ENCODE data around the gene EAF1.
"Not testable (repeated sequence)": the region's sequence is repeated elsewhere in the genome, so short reads cannot be mapped to it uniquely, and the experiment has no call there.

The EAF1 gene

GRCh38 chr3:15409239-15409638 lies 18.2 kb upstream of the EAF1 start:
- DNase-seq, result no peak

GRCh38 chr3:15409774-15410173 lies 17.6 kb upstream of the EAF1 start:
- DNase-seq, result no peak

- not testable (repeated sequence) for DNase-seq
Observed at GRCh38 chr3:15410966-15411365, 16.4 kb upstream of the EAF1 start.

- DNase-seq, result no peak
Observed at GRCh38 chr3:15420871-15421270, 6.5 kb upstream of the EAF1 start.

GRCh38 chr3:15426579-15427118 lies 749 bp upstream of the EAF1 start:
- DNase-seq, result no peak

GRCh38 chr3:15427981-15428380 lies 583 bp downstream of the EAF1 start:
- no peak for DNase-seq

- no peak for DNase-seq
Observed at GRCh38 chr3:15428539-15428938, 1.1 kb downstream of the EAF1 start.

- no peak for DNase-seq
Observed at GRCh38 chr3:15429080-15429479, 1.7 kb downstream of the EAF1 start.

- no peak for DNase-seq
Observed at GRCh38 chr3:15430624-15431023, 3.2 kb downstream of the EAF1 start.

GRCh38 chr3:15431256-15431837 lies 3.9 kb downstream of the EAF1 start:
- DNase-seq, result no peak

- no peak for DNase-seq
Observed at GRCh38 chr3:15433531-15433930, 6.1 kb downstream of the EAF1 start.

GRCh38 chr3:15434756-15435155 lies 7.4 kb downstream of the EAF1 start:
- DNase-seq, result no peak

- DNase-seq, result no peak
Observed at GRCh38 chr3:15436246-15436645, 8.8 kb downstream of the EAF1 start.

GRCh38 chr3:15438983-15439382 lies 11.6 kb downstream of the EAF1 start:
- no peak for DNase-seq

GRCh38 chr3:15439476-15439875 lies 12.1 kb downstream of the EAF1 start:
- DNase-seq, result no peak

- no peak for DNase-seq
Observed at GRCh38 chr3:15440891-15441290, 13.5 kb downstream of the EAF1 start.

- no peak for DNase-seq
Observed at GRCh38 chr3:15443826-15444524, 16.6 kb downstream of the EAF1 start.

- no peak for DNase-seq
Observed at GRCh38 chr3:15449489-15450224, 22.3 kb downstream of the EAF1 start.

GRCh38 chr3:15450438-15451215 lies 23.2 kb downstream of the EAF1 start:
- DNase-seq, result no peak

GRCh38 chr3:15451216-15452113 lies 24.1 kb downstream of the EAF1 start:
- no peak for DNase-seq

- no peak for DNase-seq
Observed at GRCh38 chr3:15452156-15452555, 24.8 kb downstream of the EAF1 start.

- no peak for DNase-seq
Observed at GRCh38 chr3:15452961-15453360, 25.6 kb downstream of the EAF1 start.

Data from DMS79 (cell line).